Tibial artery (tissue), 4 donors: ENCODE results near the gene ZNF652.

ENCODE experiments used
- DNase-seq, 2 donors: peaks; one replicate each; pipeline ENCODE4 v3.0.0-alpha.2; 2019
- H3K27ac ChIP-seq, 2 donors: fragments of 200-600 bp; sonication (generic) in 1 of 2; 1 replicate in 1 of 2; 2 replicates in 1 of 2; pipeline ENCODE4 v1.5.1; 2018 to 2019; ENCODE audit warnings: mild to moderate bottlenecking in 1 of 2
- H3K27me3 ChIP-seq, 2 donors: fragments of 200-600 bp; sonication (generic) in 1 of 2; one replicate each; pipeline versions ENCODE4 v1.5.1 to v1.6.0; 2016 to 2019
- H3K36me3 ChIP-seq, 3 donors: fragments of 200-600 bp; sonication (generic) in 2 of 3; one replicate each; pipeline ENCODE4 v1.5.1; 2016 to 2019; ENCODE audit warnings: mild to moderate bottlenecking in 2 of 3
- H3K4me1 ChIP-seq, 4 donors: fragments of 200-600 bp; sonication (generic) in 2 of 4; 1 replicate in 3 of 4; 2 replicates in 1 of 4; pipeline ENCODE4 v1.5.1; 2016 to 2019
- H3K4me3 ChIP-seq, 2 donors: fragments of 200-600 bp; sonication (generic) in 1 of 2; 1 replicate in 1 of 2; 2 replicates in 1 of 2; pipeline ENCODE4 v1.5.1; 2018 to 2019; ENCODE audit warnings: mild to moderate bottlenecking in 2 of 2
- H3K9me3 ChIP-seq, 3 donors: fragments of 200-600 bp; sonication (generic) in 1 of 3; one replicate each; pipeline ENCODE4 v1.5.1; 2016 to 2019
- intact Hi-C: fragments of 100-400 bp; cut with DNase I; formaldehyde crosslinking; loops from one replicate; pipeline ENCODE4 v1.15.0; 2023; ENCODE audit warnings: low total_unique reads
- TF ChIP-seq, protein P1 (sequence below), 2 experiments: fragments of 200-600 bp in 1 of 2; fragments of 450-650 bp in 1 of 2; IDR thresholded peaks; one replicate each; pipeline ENCODE4 v1.5.1; 2017 to 2019; ENCODE audit warnings: antibody characterized with exemption in 2 of 2, mild to moderate bottlenecking in 1 of 2, moderate library complexity in 1 of 2

The ZNF652 gene

DNA sequence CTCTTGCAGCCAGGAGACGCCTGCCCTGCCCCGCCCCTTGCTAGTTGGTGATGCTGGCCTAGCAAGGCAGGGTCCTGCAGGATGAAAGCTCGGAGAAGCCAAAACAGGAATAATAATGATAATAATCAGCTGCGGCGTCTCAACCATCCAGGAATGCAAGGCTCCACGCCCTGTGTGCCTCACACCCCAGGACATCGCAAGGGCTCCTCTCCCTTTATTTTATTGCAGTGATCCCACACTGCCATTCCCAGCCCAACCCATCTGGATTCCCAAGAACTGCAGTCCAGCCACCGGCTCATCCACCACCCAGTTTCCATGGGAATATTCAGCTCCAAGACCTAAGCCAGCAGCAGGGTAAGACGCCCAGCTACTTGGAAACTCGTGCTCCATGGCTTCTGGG is 21.0 kb upstream of the ZNF652 start:
- intact Hi-C loops = no loop called here
- no peak overlapping the region for H3K27ac ChIP-seq

DNA sequence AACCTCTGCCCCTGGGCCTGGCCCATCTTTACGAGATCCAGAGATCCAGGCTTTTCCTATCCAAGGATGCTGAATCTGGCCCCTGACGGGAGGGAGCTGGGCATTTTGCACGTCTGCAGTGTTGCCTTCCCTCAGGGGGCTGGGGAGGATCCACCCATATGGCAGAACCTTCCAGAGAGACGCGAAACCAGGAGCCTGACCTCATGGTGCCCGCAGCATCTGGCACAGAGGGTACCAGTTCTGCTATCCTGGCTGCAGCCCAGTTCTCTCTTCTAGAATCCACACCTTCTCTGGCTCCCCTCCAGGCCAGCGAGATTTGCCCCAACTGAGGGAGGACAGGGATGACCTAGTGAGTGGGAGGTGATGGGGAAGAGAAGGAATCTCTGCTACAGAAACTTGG is 20.5 kb upstream of the ZNF652 start:
- TF ChIP-seq, protein P1, sequence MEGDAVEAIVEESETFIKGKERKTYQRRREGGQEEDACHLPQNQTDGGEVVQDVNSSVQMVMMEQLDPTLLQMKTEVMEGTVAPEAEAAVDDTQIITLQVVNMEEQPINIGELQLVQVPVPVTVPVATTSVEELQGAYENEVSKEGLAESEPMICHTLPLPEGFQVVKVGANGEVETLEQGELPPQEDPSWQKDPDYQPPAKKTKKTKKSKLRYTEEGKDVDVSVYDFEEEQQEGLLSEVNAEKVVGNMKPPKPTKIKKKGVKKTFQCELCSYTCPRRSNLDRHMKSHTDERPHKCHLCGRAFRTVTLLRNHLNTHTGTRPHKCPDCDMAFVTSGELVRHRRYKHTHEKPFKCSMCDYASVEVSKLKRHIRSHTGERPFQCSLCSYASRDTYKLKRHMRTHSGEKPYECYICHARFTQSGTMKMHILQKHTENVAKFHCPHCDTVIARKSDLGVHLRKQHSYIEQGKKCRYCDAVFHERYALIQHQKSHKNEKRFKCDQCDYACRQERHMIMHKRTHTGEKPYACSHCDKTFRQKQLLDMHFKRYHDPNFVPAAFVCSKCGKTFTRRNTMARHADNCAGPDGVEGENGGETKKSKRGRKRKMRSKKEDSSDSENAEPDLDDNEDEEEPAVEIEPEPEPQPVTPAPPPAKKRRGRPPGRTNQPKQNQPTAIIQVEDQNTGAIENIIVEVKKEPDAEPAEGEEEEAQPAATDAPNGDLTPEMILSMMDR (IDR thresholded peaks at IDR 0.05) = no peak
- Histone ChIP-seq H3K27me3 (peaks cover 0 to 20% of the 10 kb centered on the region in 2 donors), H3K27ac (no peak overlapping the region), H3K4me1 (peaks cover 0 to 11% (median 0%) of the 10 kb centered on the region in 4 donors), H3K36me3 (no peaks in the 10 kb centered on the region), H3K4me3 (no peak overlapping the region), H3K9me3 (no peaks in the 10 kb centered on the region)
- intact Hi-C loops = no loop called here
- DNase-seq = no peak

More for the DNA sequence above, 21.0 kb upstream of the ZNF652 start:
- DNase-seq = no peak
- no peaks in the 10 kb centered on the region for H3K9me3 ChIP-seq
- H3K36me3 ChIP-seq = no peaks in the 10 kb centered on the region
- TF ChIP-seq, protein P1 (IDR thresholded peaks at IDR 0.05) = no peak
- peaks cover 0 to 11% (median 0%) of the 10 kb centered on the region in 4 donors for H3K4me1 ChIP-seq
- peaks cover 0 to 22% of the 10 kb centered on the region in 2 donors for H3K27me3 ChIP-seq
- H3K4me3 ChIP-seq = no peak overlapping the region

DNA sequence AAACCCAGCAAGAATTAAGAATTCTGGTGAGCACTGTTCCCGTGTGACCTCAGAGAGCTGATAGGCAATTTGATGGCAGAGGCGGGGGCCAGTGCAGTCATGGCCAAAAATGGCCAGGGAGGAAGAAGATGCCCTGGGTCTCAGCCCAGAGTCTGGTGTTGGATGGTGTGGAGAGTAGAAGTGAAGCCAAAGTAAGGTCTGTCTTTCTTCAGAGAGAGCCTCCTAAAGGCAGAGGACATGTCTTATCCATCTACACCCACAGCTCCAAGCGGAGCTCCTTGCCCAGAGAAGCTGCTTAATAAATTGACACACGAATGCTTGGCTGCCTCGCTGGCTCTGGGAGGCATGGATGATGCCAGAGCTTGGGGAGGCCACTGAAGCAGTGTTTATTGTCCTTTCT is 19.7 kb upstream of the ZNF652 start:
- H3K9me3 ChIP-seq = no peaks in the 10 kb centered on the region
- TF ChIP-seq, protein P1 (IDR thresholded peaks at IDR 0.05) = no peak
- no peak for DNase-seq

DNA sequence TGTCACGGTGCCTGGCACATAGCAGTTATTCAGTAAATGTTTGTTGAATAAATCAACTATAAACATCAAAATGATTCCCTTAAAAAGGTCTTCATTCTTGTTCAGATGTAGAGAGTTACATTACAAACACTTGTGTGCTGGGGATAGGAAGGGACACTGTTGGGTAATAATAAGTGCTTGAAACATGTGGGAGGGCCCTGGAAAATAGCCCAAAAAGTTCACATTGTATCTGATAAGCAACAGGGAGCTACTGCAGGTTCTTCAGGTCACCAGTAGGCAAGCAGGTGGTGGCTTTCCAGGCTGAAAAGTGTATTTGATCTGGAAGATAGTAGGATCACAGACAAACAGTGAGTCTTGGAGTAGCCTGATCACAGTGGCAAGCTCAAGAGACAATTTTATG is 19.0 kb upstream of the ZNF652 start:
- Histone ChIP-seq H3K27ac (no peak overlapping the region), H3K36me3 (no peaks in the 10 kb centered on the region), H3K4me3 (no peak overlapping the region), H3K4me1 (peaks cover 0 to 10% (median 0%) of the 10 kb centered on the region in 4 donors), H3K27me3 (peaks cover 0 to 11% of the 10 kb centered on the region in 2 donors), H3K9me3 (no peaks in the 10 kb centered on the region)
- TF ChIP-seq, protein P1 (IDR thresholded peaks at IDR 0.05) = no peak
- no peak for DNase-seq
- intact Hi-C loops = no loop called here

More for the DNA sequence above, 19.7 kb upstream of the ZNF652 start:
- H3K4me3 ChIP-seq = no peak overlapping the region
- H3K27me3 ChIP-seq = peaks cover 0 to 18% of the 10 kb centered on the region in 2 donors
- H3K36me3 ChIP-seq = no peaks in the 10 kb centered on the region
- intact Hi-C loops = no loop called here
- no peak overlapping the region for H3K27ac ChIP-seq
- peaks cover 0 to 11% (median 0%) of the 10 kb centered on the region in 4 donors for H3K4me1 ChIP-seq

DNA sequence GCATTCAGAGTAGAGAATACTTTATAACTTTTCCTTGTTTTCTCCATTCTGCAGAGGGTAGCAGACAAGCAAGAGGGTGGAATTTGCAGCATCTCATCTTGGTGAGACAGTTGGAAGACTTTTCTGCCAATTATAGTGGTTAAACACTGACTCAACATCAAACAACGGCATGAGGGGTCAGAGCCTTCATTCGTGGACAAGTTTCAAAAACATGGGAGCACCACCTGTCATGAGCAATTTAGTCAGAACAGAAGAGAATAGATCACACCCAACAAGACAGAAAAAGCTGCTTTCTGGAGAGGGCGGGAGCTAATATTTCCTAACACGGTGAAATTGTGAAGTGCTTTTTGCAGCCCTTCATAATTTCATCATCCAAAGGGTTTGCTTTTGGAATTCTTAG is 17.9 kb upstream of the ZNF652 start:
- Histone ChIP-seq H3K27me3 (peaks cover 0 to 7% of the 10 kb centered on the region in 2 donors), H3K27ac (no peak overlapping the region), H3K36me3 (no peaks in the 10 kb centered on the region), H3K4me3 (no peak overlapping the region), H3K9me3 (no peaks in the 10 kb centered on the region), H3K4me1 (peaks cover 0 to 5% (median 0%) of the 10 kb centered on the region in 4 donors)
- DNase-seq = no peak
- intact Hi-C loops = no loop called here
- TF ChIP-seq, protein P1 (IDR thresholded peaks at IDR 0.05) = no peak

DNA sequence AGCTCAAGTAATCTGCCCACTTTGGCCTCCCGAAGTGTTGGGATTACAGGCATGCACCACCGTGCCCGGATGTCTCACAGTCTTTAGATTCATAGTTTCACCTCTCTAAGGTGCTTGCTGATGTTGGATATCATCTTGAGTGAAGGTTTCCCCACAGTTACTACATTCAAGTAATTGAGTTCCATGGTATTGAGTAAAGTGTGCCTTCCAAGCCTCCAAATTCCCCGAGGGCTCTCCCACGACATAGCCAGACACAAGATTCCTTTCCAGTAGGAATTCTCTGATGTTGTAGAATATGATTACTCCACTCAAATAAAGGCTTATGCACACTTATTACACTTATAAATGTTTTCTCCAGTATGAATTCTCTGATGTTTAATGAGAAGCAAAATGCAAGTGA is 16.3 kb upstream of the ZNF652 start:
- no peak overlapping the region for H3K4me3 ChIP-seq
- intact Hi-C loops = no loop called here
- no peak overlapping the region for H3K27ac ChIP-seq
- TF ChIP-seq, protein P1 (IDR thresholded peaks at IDR 0.05) = no peak
- H3K36me3 ChIP-seq = no peaks in the 10 kb centered on the region
- H3K9me3 ChIP-seq = no peaks in the 10 kb centered on the region
- H3K27me3 ChIP-seq = peaks cover 0 to under 1% of the 10 kb centered on the region in 2 donors
- no peak for DNase-seq
- H3K4me1 ChIP-seq = peaks cover 0 to 5% (median 0%) of the 10 kb centered on the region in 4 donors
